Progenitor cell of endocrine pancreas (in vitro differentiated cells): Measurements from ENCODE around the gene NUDT3. TPM values are rescaled to one million over a fixed set of nuclear protein-coding genes. Genes with fewer than 3 reads are reported as not detected.

Experiments used
- DNase-seq: peaks from one replicate; pipeline ENCODE4 v3.0.0; 2021; ENCODE audit warnings: low spot score; ENCODE audit not compliant: unreplicated experiment
- H3K27ac Mint-ChIP-seq: 2 replicates; pipeline ENCODE4 v1.8.0; 2021; ENCODE audit warnings: mild to moderate bottlenecking, moderate library complexity, mixed read lengths
- H3K27me3 Mint-ChIP-seq: 2 replicates; pipeline ENCODE4 v1.8.0; 2021; ENCODE audit warnings: mixed read lengths
- H3K36me3 Mint-ChIP-seq: 2 replicates; pipeline ENCODE4 v1.8.0; 2022; ENCODE audit warnings: mixed read lengths; ENCODE audit not compliant: insufficient read depth
- H3K4me1 Mint-ChIP-seq: 2 replicates; pipeline ENCODE4 v1.8.0; 2021; ENCODE audit warnings: low read depth, mixed read lengths
- H3K4me3 Mint-ChIP-seq: 2 replicates; pipeline ENCODE4 v1.8.0; 2021; ENCODE audit warnings: low read depth, mild to moderate bottlenecking, moderate library complexity, mixed read lengths
- H3K9me3 Mint-ChIP-seq: 2 replicates; pipeline ENCODE4 v1.8.0; 2021; ENCODE audit warnings: low read depth, mixed read lengths
- CTCF ChIP-seq: fragments of 200-600 bp; sonication (generic); IDR thresholded peaks from one replicate; pipeline ENCODE4 v1.5.0; 2021; ENCODE audit warnings: antibody characterized with exemption, mild to moderate bottlenecking; ENCODE audit not compliant: unreplicated experiment
- total RNA-seq: library from RNA; stranded (reverse); gene quantifications from 2 replicates; pipeline ENCODE4 v1.2.1, GENCODE V29; 2021

Gene NUDT3
- total RNA-seq, 1 donor from 2014 or later: 20.6 TPM

GRCh38 chr6:34340394-34340793 lies 52.1 kb downstream of the NUDT3 start:
- no peak overlapping the region for H3K4me3 Mint-ChIP-seq
- H3K4me1 Mint-ChIP-seq: peaks cover 18% of the 10 kb centered on the region
- no peaks in the 10 kb centered on the region for H3K9me3 Mint-ChIP-seq
- no peaks in the 10 kb centered on the region for H3K27me3 Mint-ChIP-seq
- no peak for DNase-seq
- no peak overlapping the region for H3K27ac Mint-ChIP-seq
- TF ChIP-seq CTCF: no peak
- peaks cover 4% of the 10 kb centered on the region for H3K36me3 Mint-ChIP-seq

- H3K27me3 Mint-ChIP-seq: no peaks in the 10 kb centered on the region
- no peak overlapping the region for H3K27ac Mint-ChIP-seq
- TF ChIP-seq CTCF: no peak
- H3K4me3 Mint-ChIP-seq: no peak overlapping the region
- H3K36me3 Mint-ChIP-seq: peaks cover 4% of the 10 kb centered on the region
- H3K4me1 Mint-ChIP-seq: peaks cover 18% of the 10 kb centered on the region
- no peak for DNase-seq
- no peaks in the 10 kb centered on the region for H3K9me3 Mint-ChIP-seq
Observed at GRCh38 chr6:34339971-34340370, 52.5 kb downstream of the NUDT3 start.

- no peak for TF ChIP-seq CTCF
- peaks cover 18% of the 10 kb centered on the region for H3K4me1 Mint-ChIP-seq
- H3K4me3 Mint-ChIP-seq: no peak overlapping the region
- no peak for DNase-seq
- H3K36me3 Mint-ChIP-seq: peaks cover 4% of the 10 kb centered on the region
- H3K9me3 Mint-ChIP-seq: no peaks in the 10 kb centered on the region
- no peaks in the 10 kb centered on the region for H3K27me3 Mint-ChIP-seq
- no peak overlapping the region for H3K27ac Mint-ChIP-seq
Observed at GRCh38 chr6:34339432-34339831, 53.0 kb downstream of the NUDT3 start.

- Mint-ChIP-seq H3K27ac (no peak overlapping the region), H3K9me3 (no peaks in the 10 kb centered on the region), H3K4me1 (peaks cover 20% of the 10 kb centered on the region), H3K4me3 (no peak overlapping the region), H3K27me3 (no peaks in the 10 kb centered on the region), H3K36me3 (peaks cover 3% of the 10 kb centered on the region)
- DNase-seq: no peak
- no peak for TF ChIP-seq CTCF
Observed at GRCh38 chr6:34338811-34339210, 53.7 kb downstream of the NUDT3 start.

GRCh38 chr6:34338377-34338776 lies 54.1 kb downstream of the NUDT3 start:
- no peak for TF ChIP-seq CTCF
- no peaks in the 10 kb centered on the region for H3K9me3 Mint-ChIP-seq
- H3K36me3 Mint-ChIP-seq: peaks cover 3% of the 10 kb centered on the region
- no peaks in the 10 kb centered on the region for H3K27me3 Mint-ChIP-seq
- no peak overlapping the region for H3K27ac Mint-ChIP-seq
- H3K4me1 Mint-ChIP-seq: peaks cover 20% of the 10 kb centered on the region
- H3K4me3 Mint-ChIP-seq: no peak overlapping the region
- no peak for DNase-seq
